Testis (tissue), 3 donors: Measurements from ENCODE around the gene PLCXD1. TPM values are rescaled to one million over a fixed set of nuclear protein-coding genes. Genes with fewer than 3 reads are reported as not detected.
A peak's percentile ranks its signal among the peaks of the same experiment; 100 is the strongest.

Experiments used
- DNase-seq: peaks from one replicate; pipeline ENCODE4 v3.0.0-alpha.2; 2019
- H3K27ac ChIP-seq, 2 donors: fragments of 200-600 bp; sonication (generic); one replicate each; pipeline ENCODE4 v1.5.1; 2019
- H3K27me3 ChIP-seq: fragments of 200-600 bp; sonication (generic); one replicate; pipeline ENCODE4 v1.5.1; 2019
- H3K36me3 ChIP-seq: fragments of 200-600 bp; sonication (generic); one replicate; pipeline ENCODE4 v1.5.1; 2017; ENCODE audit warnings: low read depth; ENCODE audit errors: missing control alignments
- H3K4me1 ChIP-seq: fragments of 200-600 bp; sonication (generic); one replicate; pipeline ENCODE4 v1.5.1; 2019
- H3K4me3 ChIP-seq, 2 donors: fragments of 200-600 bp; sonication (generic); one replicate each; pipeline ENCODE4 v1.5.1; 2017 to 2019
- H3K9me3 ChIP-seq: fragments of 200-600 bp; sonication (generic); one replicate; pipeline ENCODE4 v1.5.1; 2017
- CTCF ChIP-seq, 3 experiments: fragments of 450-650 bp in 2 of 3; fragments of 200-600 bp in 1 of 3; sonication (generic) in 1 of 3; IDR thresholded peaks; one replicate each; pipeline ENCODE4 v1.5.1; 2016 to 2019; ENCODE audit warnings: antibody characterized with exemption in 3 of 3, mild to moderate bottlenecking in 2 of 3, moderate library complexity in 1 of 3
- POLR2A ChIP-seq: fragments of 450-650 bp; IDR thresholded peaks from one replicate; pipeline ENCODE4 v1.6.1; 2017; ENCODE audit warnings: antibody characterized with exemption, mild to moderate bottlenecking, moderate library complexity
- WGBS, 2 donors: methylation state at CpG; one replicate each; pipeline ENCODE4 v1.1.5; 2018; 5-methylcytosine and 5-hydroxymethylcytosine counted together
- intact Hi-C: fragments of 100-400 bp; cut with DNase I; formaldehyde crosslinking; loops from one replicate; pipeline ENCODE4 v1.15.1; 2023; ENCODE audit warnings: low total_unique reads
- polyA plus RNA-seq: library from polyadenylated mRNA; stranded (reverse); fragments of 350-450 nt; fragmentation: Illumina TruSeq; extraction: RNeasy Lipid Tissue Mini Kit (QIAGEN cat#74804); gene quantifications from one replicate; pipeline ENCODE4 v1.2.3, GENCODE V29; 2014; ENCODE audit warnings: low read depth, low replicate concordance; ENCODE audit not compliant: insufficient read depth
- total RNA-seq, 2 donors: library from RNA; depleted of rRNA; stranded (reverse); fragments of >200 nt; gene quantifications; one replicate each; pipeline ENCODE4 v1.2.3, GENCODE V29; 2016

Gene PLCXD1
- total and polyA plus RNA-seq, 3 donors from 2014 or later, result 14.6 to 24.0 (median 15.7) TPM

- WGBS, 2 donors, result 91 to 95% methylated on average over 33 to 42 of the region's 42 CpGs
Measured at GRCh38 chrX:290476-291166, 9.4 kb downstream of the PLCXD1 start.

DNA sequence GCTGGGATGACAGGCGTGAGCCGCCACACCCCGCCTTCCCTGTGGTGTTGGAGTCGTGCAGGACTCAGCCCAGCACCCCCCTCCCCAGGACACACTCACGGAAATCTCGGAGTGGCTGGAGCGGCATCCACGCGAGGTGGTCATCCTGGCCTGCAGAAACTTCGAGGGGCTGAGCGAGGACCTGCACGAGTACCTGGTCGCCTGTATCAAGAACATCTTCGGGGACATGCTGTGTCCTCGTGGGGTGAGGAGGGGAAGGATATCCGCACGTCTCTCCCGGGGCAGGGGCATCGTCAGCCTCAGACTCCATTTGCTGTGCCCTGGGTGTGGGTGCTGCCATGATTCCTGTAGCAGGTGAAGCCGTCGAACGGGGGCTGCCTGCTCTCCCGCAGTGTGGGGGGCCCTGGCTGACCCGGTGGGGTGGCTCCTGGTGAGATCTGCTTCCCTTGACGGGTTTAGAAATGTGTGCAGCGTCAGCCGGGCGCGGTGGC is 10.3 kb downstream of the PLCXD1 start:
- TF ChIP-seq CTCF (IDR thresholded peaks at IDR 0.05) (no peak), POLR2A (no peak)
- Histone ChIP-seq H3K27ac (no peak overlapping the region), H3K4me1 (no peaks in the 10 kb centered on the region), H3K27me3 (no peaks in the 10 kb centered on the region), H3K36me3 (no peaks in the 10 kb centered on the region), H3K4me3 (no peak overlapping the region), H3K9me3 (no peaks in the 10 kb centered on the region)
- WGBS, 2 donors, result 98 to 99% methylated on average over 14 to 29 of the region's 29 CpGs
- intact Hi-C loops, result no loop called here
- DNase-seq, result no peak

More at GRCh38 chrX:290476-291166, 9.4 kb downstream of the PLCXD1 start:
- Histone ChIP-seq H3K9me3 (no peaks in the 10 kb centered on the region), H3K4me3 (no peak overlapping the region), H3K36me3 (no peaks in the 10 kb centered on the region), H3K27ac (no peak overlapping the region), H3K4me1 (no peaks in the 10 kb centered on the region), H3K27me3 (no peaks in the 10 kb centered on the region)
- intact Hi-C loops, result no loop called here
- DNase-seq, result no peak
- no peak for TF ChIP-seq POLR2A
- no peak for TF ChIP-seq CTCF (IDR thresholded peaks at IDR 0.05)

GRCh38 chrX:292900-293897 is 12.0 kb downstream of the PLCXD1 start:
- 98% methylated on average over 39 to 47 of the region's 47 CpGs for WGBS, 2 donors
- TF ChIP-seq POLR2A, result no peak
- TF ChIP-seq CTCF (IDR thresholded peaks at IDR 0.05), result no peak
- Histone ChIP-seq H3K9me3 (no peaks in the 10 kb centered on the region), H3K36me3 (no peaks in the 10 kb centered on the region), H3K27me3 (no peaks in the 10 kb centered on the region), H3K4me3 (no peak overlapping the region), H3K4me1 (no peaks in the 10 kb centered on the region), H3K27ac (no peak overlapping the region)
- intact Hi-C loops, result no loop called here
- DNase-seq, result peak; percentile 9

- Histone ChIP-seq H3K4me3 (no peak overlapping the region), H3K4me1 (no peaks in the 10 kb centered on the region), H3K36me3 (no peaks in the 10 kb centered on the region), H3K9me3 (no peaks in the 10 kb centered on the region), H3K27ac (no peak overlapping the region), H3K27me3 (no peaks in the 10 kb centered on the region)
- DNase-seq, result no peak
- WGBS, 2 donors, result 87 to 89% methylated on average over 21 of the region's 21 CpGs
- intact Hi-C loops, result no loop called here
- TF ChIP-seq POLR2A (no peak), CTCF (IDR thresholded peaks at IDR 0.05) (no peak)
Measured at GRCh38 chrX:295136-295535, 14.0 kb downstream of the PLCXD1 start.
